Measurements from ENCODE around the gene MYL12A. TPM values are rescaled to one million over a fixed set of nuclear protein-coding genes. Genes with fewer than 3 reads are reported as not detected.

Gene MYL12A
- total and polyA plus RNA-seq, 2 of the 4 experiments (the other 2 are of a cell fraction), result 549 to 580 TPM

Other genes starting within 250 kb of the MYL12A start
- gene LPIN2, start 234.7 kb upstream of the MYL12A start, total RNA-seq (2012; rRNA removed), result 21.9 and 23.9 TPM in 2 replicates
- gene LPIN2, start 234.7 kb upstream of the MYL12A start, polyA plus RNA-seq (2012; rRNA removed), result 14.4 and 16.2 TPM in 2 replicates
- gene MYOM1, start 27.8 kb upstream of the MYL12A start, total RNA-seq (2012; rRNA removed), result under 0.01 TPM in 2 replicates
- 0.04 and 0.10 TPM in 2 replicates for gene MYOM1, start 27.8 kb upstream of the MYL12A start, polyA plus RNA-seq (2012; rRNA removed)
- gene MYL12B, start 14.3 kb downstream of the MYL12A start, total RNA-seq (2012; rRNA removed), result 593 and 692 TPM in 2 replicates
- gene MYL12B, start 14.3 kb downstream of the MYL12A start, polyA plus RNA-seq (2012; rRNA removed), result 753 and 816 TPM in 2 replicates
- 100 and 118 TPM in 2 replicates for gene TGIF1, start 202.4 kb downstream of the MYL12A start, total RNA-seq (2012; rRNA removed)
- gene TGIF1, start 202.4 kb downstream of the MYL12A start, polyA plus RNA-seq (2012; rRNA removed), result 43.7 and 62.1 TPM in 2 replicates

Measured in IMR-90 (cell line).